ENCODE measurements around the gene NATD1. TPM values are rescaled to one million over a fixed set of nuclear protein-coding genes. Genes with fewer than 3 reads are reported as not detected.
A peak's percentile ranks its signal among the peaks of the same experiment; 100 is the strongest.

The NATD1 gene
- polyA plus RNA-seq, 1 of the 3 experiments (the other 2 are of a cell fraction): 3.9 TPM

DNA sequence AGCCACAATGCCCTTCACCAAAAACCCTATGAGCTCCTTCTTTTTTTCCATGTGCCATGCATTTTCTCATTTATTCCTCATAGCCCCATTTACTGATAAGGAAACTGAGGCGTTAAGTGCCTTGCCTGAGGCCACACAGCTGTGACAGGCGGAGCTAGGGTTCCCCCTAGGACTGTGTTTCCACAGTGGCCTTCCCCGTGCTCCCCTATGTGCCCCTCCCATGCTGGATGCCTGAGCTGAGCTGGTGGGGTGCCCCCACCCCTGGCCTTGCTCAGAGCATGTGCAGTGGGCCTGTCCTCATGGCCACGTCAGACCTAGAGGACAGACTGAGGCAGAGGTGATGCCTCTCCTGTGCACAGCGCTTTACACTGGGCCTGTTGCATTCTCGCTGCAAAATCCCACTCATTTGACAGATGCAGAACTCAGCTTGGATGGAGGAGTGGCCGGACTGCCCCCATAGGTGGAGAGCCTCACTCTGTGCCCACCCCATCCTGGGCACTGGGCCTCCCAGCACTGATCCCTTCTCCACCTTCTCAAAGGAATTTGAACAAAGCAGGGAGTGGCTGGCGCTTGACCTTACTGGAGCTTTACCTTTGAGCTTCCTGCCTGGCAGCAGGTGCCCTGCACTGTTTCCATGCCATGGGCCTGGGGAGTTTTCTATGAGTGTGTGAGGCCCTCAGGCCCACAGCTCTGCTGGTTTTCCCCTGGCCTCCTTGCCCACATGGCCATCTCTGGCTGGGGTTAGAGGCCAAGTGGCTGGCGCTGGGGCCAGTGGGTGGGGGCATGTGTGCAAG lies 33.9 kb upstream of the NATD1 start (continued):
- TF ChIP-seq, protein P1, sequence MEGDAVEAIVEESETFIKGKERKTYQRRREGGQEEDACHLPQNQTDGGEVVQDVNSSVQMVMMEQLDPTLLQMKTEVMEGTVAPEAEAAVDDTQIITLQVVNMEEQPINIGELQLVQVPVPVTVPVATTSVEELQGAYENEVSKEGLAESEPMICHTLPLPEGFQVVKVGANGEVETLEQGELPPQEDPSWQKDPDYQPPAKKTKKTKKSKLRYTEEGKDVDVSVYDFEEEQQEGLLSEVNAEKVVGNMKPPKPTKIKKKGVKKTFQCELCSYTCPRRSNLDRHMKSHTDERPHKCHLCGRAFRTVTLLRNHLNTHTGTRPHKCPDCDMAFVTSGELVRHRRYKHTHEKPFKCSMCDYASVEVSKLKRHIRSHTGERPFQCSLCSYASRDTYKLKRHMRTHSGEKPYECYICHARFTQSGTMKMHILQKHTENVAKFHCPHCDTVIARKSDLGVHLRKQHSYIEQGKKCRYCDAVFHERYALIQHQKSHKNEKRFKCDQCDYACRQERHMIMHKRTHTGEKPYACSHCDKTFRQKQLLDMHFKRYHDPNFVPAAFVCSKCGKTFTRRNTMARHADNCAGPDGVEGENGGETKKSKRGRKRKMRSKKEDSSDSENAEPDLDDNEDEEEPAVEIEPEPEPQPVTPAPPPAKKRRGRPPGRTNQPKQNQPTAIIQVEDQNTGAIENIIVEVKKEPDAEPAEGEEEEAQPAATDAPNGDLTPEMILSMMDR (IDR thresholded peaks at IDR 0.05): no peak
- no peak for TF ChIP-seq RCOR1 (IDR thresholded peaks at IDR 0.05; ENCODE audit: low read length)
- TF ChIP-seq, protein P2, sequence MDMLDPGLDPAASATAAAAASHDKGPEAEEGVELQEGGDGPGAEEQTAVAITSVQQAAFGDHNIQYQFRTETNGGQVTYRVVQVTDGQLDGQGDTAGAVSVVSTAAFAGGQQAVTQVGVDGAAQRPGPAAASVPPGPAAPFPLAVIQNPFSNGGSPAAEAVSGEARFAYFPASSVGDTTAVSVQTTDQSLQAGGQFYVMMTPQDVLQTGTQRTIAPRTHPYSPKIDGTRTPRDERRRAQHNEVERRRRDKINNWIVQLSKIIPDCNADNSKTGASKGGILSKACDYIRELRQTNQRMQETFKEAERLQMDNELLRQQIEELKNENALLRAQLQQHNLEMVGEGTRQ (IDR thresholded peaks at IDR 0.05; ENCODE audit: borderline replicate concordance, low read depth, low read length): no peak
- TF ChIP-seq ELF1 (IDR thresholded peaks at IDR 0.05): no peak
- no peak for TF ChIP-seq USF1 (IDR thresholded peaks at IDR 0.05; ENCODE audit: borderline replicate concordance, low read depth)
- no peak for TF ChIP-seq YY1 (IDR thresholded peaks at IDR 0.05; ENCODE audit: low read depth)

- H3K9ac ChIP-seq: peak overlapping the region; percentile 90
- peak overlapping the region; percentile 98 for H3K4me2 ChIP-seq
- H4K20me1 ChIP-seq (ENCODE audit: insufficient read depth): peaks cover 51% of the 10 kb centered on the region
- H3K79me2 ChIP-seq (ENCODE audit: insufficient read depth): peaks cover 66% of the 10 kb centered on the region
- CTCF ChIA-PET: interaction anchor here (1.3 to 4.0 kb wide), 6 partner anchors 9 to 226 kb away, joined by 5 to 20 read pairs (median 8); no protein-coding TSS in a partner anchor
- H3K36me3 ChIP-seq (replicated peaks in 1 of 2; ENCODE audit: control insufficient read depth in 1 of 2, insufficient read depth in 2 of 2, low read length in 1 of 2): no peaks in the 10 kb centered on the region
- WGBS (ENCODE audit: low lambda C conversion rate): 35% methylated on average over 13 of the region's 16 CpGs
- peaks cover 42 to 63% of the 10 kb centered on the region in 2 experiments for H3K4me1 ChIP-seq (ENCODE audit: control insufficient read depth in 1 of 2, insufficient read depth in 2 of 2, low read depth in 1 of 2, low read length in 1 of 2)
- H3K9me3 ChIP-seq: no peaks in the 10 kb centered on the region
- no peak overlapping the region for H2AFZ ChIP-seq (ENCODE audit: low read depth)
- peak overlapping the region; percentile 67 to 98 for H3K27ac ChIP-seq (ENCODE audit: low read depth in 2 of 2, low read length in 1 of 2)
- peaks cover 34% of the 10 kb centered on the region for H3F3A ChIP-seq (replicated peaks; ENCODE audit: insufficient read depth)
- no peaks in the 10 kb centered on the region for H3K27me3 ChIP-seq (ENCODE audit: insufficient read depth)
- no peaks in the 10 kb centered on the region for H3K9me2 ChIP-seq
- peak; percentile 50 for DNase-seq
- POLR2A ChIA-PET: interaction anchor here (1.8 kb wide), 1 partner anchor 14 kb away, joined by 5 read pairs; no protein-coding TSS in a partner anchor
- H3K4me3 ChIP-seq (ENCODE audit: low read depth in 2 of 2, low read length in 1 of 2): peak overlapping the region; percentile 90 to 91
- TF ChIP-seq YY1 (IDR thresholded peaks at IDR 0.05; ENCODE audit: low read depth) (peak; percentile 36; the same call in 1 of the 2 replicates), FOXM1 (IDR thresholded peaks at IDR 0.05; ENCODE audit: low read depth) (no peak), GATA2 (CRISPR knock-in tag; IDR thresholded peaks at IDR 0.05) (no peak), REST (IDR thresholded peaks at IDR 0.05; ENCODE audit: low read depth, low read length) (no peak), ELF1 (IDR thresholded peaks at IDR 0.05) (peak; percentile 73), SIN3A (IDR thresholded peaks at IDR 0.05; ENCODE audit: borderline replicate concordance, low read depth, low read length) (peak; percentile 83), MEF2A (IDR thresholded peaks at IDR 0.05; ENCODE audit: borderline replicate concordance, low read depth) (peak; percentile 30; the same call in 1 of the 2 replicates), TCF12 (IDR thresholded peaks at IDR 0.05) (peak; percentile 59; the same call in 1 of the 2 replicates), NRF1 (IDR thresholded peaks at IDR 0.05; ENCODE audit: low read depth, low read length) (no peak), RFX5 (IDR thresholded peaks at IDR 0.05; ENCODE audit: low read length) (no peak), USF1 (IDR thresholded peaks at IDR 0.05; ENCODE audit: borderline replicate concordance, low read depth) (no peak), EP300 (IDR thresholded peaks at IDR 0.05; ENCODE audit: borderline replicate concordance in 1 of 2, low read depth in 1 of 2, low read length in 1 of 2) (peak in 1 of 2 experiments; percentile 31; a peak in 1 of 4 replicates)
- TF ChIP-seq, protein P1 (IDR thresholded peaks at IDR 0.05): no peak
- TF ChIP-seq, protein P2 (IDR thresholded peaks at IDR 0.05; ENCODE audit: borderline replicate concordance, low read depth, low read length): no peak
These were observed 33.0 kb upstream of the NATD1 start for GRCh38 chr17:21286066-21286770.

Data from SK-N-SH (cell line).